ENCODE data around the gene CEPT1. TPM values are rescaled to one million over a fixed set of nuclear protein-coding genes. Genes with fewer than 3 reads are reported as not detected.

The CEPT1 gene
- total and polyA plus RNA-seq, 9 of the 15 experiments (the other 6 are each of a cell fraction or from before 2014, with no cell fraction given): 24.4 to 72.6 (median 42.4) TPM

DNA sequence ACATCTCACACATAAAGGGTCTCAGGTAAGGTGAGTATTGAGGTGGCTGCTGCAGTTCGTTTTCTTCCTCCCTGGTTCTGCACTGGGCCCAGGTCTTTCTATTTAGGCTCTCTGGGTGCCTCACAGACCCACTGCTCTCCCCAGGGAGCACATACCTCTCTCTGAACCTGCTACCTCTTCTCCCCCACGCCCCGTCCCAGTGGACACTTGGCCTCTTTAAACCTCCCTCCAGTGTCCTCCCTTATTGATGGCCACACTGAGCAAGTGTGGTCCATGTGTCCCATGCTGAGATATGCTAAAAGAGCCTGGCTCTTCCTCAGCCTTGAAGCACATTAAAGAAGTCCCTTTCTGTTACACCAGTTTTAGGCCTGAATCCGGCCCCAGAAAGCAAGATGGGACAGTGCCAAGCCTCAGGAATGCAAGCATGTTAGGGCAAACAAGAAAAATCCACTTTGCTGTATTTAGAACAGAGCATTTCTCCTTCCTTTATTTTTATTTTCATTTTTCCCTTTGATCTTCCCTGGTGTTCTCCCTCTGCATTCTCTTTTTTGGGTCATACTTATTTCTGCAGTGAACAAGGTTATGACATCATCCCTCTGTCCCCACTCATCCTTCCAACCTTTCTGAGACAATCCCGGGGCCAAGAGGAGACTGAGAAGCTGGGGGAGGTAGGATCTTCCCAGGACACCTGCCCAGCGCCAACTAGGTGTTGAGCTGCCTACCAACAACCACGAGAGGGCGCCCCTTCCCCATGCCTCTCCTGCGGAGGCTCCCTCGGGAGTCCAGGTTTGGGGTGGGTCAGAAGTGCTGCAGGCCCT is 82.5 kb downstream of the CEPT1 start (continued):
- TF ChIP-seq NKRF (IDR thresholded peaks at IDR 0.05; ENCODE audit: borderline replicate concordance) (no peak), TBL1XR1 (IDR thresholded peaks at IDR 0.05; ENCODE audit: low read length in 2 of 2) (no peak), ZSCAN29 (IDR thresholded peaks at IDR 0.05) (no peak), SIN3B (IDR thresholded peaks at IDR 0.05; ENCODE audit: low read depth) (no peak), ILK (tag; IDR thresholded peaks at IDR 0.05; ENCODE audit: borderline replicate concordance, low read depth) (no peak), CEBPB (tag; IDR thresholded peaks at IDR 0.05) (no peak), PCBP1 (IDR thresholded peaks at IDR 0.05; ENCODE audit: low read depth, low read length, poor library complexity, severe bottlenecking) (no peak), CHCHD3 (CRISPR knock-in tag; IDR thresholded peaks at IDR 0.05) (no peak), POLR2A (conservative IDR thresholded peaks at IDR 0.05) (no peak), NRF1 (conservative IDR thresholded peaks at IDR 0.05 in 1 of 2, IDR thresholded peaks at IDR 0.05 in 1 of 2) (no peak), ZFX (CRISPR knock-in tag; IDR thresholded peaks at IDR 0.05) (no peak), MEIS2 (IDR thresholded peaks at IDR 0.05; ENCODE audit: partially characterized antibody) (no peak), ZHX1 (conservative IDR thresholded peaks at IDR 0.05; ENCODE audit: low read length) (no peak), ATF7 (IDR thresholded peaks at IDR 0.05) (peak; percentile 45; the same call in 1 of the 2 replicates), BRF1 (IDR thresholded peaks at IDR 0.05; ENCODE audit: borderline replicate concordance, extremely low read depth, insufficient read length) (no peak)
- TF ChIP-seq, protein P1, sequence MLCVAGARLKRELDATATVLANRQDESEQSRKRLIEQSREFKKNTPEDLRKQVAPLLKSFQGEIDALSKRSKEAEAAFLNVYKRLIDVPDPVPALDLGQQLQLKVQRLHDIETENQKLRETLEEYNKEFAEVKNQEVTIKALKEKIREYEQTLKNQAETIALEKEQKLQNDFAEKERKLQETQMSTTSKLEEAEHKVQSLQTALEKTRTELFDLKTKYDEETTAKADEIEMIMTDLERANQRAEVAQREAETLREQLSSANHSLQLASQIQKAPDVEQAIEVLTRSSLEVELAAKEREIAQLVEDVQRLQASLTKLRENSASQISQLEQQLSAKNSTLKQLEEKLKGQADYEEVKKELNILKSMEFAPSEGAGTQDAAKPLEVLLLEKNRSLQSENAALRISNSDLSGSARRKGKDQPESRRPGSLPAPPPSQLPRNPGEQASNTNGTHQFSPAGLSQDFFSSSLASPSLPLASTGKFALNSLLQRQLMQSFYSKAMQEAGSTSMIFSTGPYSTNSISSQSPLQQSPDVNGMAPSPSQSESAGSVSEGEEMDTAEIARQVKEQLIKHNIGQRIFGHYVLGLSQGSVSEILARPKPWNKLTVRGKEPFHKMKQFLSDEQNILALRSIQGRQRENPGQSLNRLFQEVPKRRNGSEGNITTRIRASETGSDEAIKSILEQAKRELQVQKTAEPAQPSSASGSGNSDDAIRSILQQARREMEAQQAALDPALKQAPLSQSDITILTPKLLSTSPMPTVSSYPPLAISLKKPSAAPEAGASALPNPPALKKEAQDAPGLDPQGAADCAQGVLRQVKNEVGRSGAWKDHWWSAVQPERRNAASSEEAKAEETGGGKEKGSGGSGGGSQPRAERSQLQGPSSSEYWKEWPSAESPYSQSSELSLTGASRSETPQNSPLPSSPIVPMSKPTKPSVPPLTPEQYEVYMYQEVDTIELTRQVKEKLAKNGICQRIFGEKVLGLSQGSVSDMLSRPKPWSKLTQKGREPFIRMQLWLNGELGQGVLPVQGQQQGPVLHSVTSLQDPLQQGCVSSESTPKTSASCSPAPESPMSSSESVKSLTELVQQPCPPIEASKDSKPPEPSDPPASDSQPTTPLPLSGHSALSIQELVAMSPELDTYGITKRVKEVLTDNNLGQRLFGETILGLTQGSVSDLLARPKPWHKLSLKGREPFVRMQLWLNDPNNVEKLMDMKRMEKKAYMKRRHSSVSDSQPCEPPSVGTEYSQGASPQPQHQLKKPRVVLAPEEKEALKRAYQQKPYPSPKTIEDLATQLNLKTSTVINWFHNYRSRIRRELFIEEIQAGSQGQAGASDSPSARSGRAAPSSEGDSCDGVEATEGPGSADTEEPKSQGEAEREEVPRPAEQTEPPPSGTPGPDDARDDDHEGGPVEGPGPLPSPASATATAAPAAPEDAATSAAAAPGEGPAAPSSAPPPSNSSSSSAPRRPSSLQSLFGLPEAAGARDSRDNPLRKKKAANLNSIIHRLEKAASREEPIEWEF (CRISPR knock-in tag; IDR thresholded peaks at IDR 0.05): no peak
- TF ChIP-seq, protein P2, sequence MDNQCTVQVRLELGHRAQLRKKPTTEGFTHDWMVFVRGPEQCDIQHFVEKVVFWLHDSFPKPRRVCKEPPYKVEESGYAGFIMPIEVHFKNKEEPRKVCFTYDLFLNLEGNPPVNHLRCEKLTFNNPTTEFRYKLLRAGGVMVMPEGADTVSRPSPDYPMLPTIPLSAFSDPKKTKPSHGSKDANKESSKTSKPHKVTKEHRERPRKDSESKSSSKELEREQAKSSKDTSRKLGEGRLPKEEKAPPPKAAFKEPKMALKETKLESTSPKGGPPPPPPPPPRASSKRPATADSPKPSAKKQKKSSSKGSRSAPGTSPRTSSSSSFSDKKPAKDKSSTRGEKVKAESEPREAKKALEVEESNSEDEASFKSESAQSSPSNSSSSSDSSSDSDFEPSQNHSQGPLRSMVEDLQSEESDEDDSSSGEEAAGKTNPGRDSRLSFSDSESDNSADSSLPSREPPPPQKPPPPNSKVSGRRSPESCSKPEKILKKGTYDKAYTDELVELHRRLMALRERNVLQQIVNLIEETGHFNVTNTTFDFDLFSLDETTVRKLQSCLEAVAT (IDR thresholded peaks at IDR 0.05): no peak

All from K562 (cell line).